Esophagus squamous epithelium (tissue), 4 donors: Measurements from ENCODE around the gene LDLRAD2.

Source experiments
- CTCF ChIP-seq, 6 experiments: fragments of 450-650 bp in 4 of 6; fragments of 200-600 bp in 2 of 6; sonication (generic) in 2 of 6; IDR thresholded peaks; one replicate each; pipeline ENCODE4 v1.5.1; 2016 to 2019; ENCODE audit warnings: antibody characterized with exemption in 6 of 6, mild to moderate bottlenecking in 4 of 6, moderate library complexity in 4 of 6
- POLR2A ChIP-seq, 4 donors: fragments of 450-650 bp; IDR thresholded peaks; one replicate each; pipeline ENCODE4 v1.6.1; 2017; ENCODE audit warnings: antibody characterized with exemption in 4 of 4, mild to moderate bottlenecking in 4 of 4, moderate library complexity in 3 of 4

- no peak for TF ChIP-seq CTCF (IDR thresholded peaks at IDR 0.05)
- TF ChIP-seq POLR2A (IDR thresholded peaks at IDR 0.05), result no peak
Observed at GRCh38 chr1:21840981-21841380, 28.9 kb downstream of the LDLRAD2 start.
